AG04449 (cell line): ENCODE measurements around the gene TPD52L1.
A peak's percentile ranks its signal among the peaks of the same experiment; 100 is the strongest.

Experiments
- CTCF ChIA-PET: fragments of 350-600 bp; formaldehyde crosslinking; extraction: SDS; loops from one replicate; lab custom pipeline; 2021; ENCODE audit warnings: antibody characterized with exemption; lab: Yijun Ruan, JAX
- POLR2A ChIA-PET: fragments of 400-600, 350-600 bp; formaldehyde crosslinking; extraction: SDS; loops from one replicate; lab custom pipeline; 2020; ENCODE audit warnings: antibody characterized with exemption, inconsistent platforms; lab: Yijun Ruan, JAX
- DNase-seq: peaks from one replicate; pipeline ENCODE4 v3.0.0-alpha.2; 2010; ENCODE audit warnings: low read depth, low spot score
- H3K4me3 ChIP-seq: 2 replicates; pipeline ENCODE4 v1.5.1; 2011; ENCODE audit warnings: low read depth, mild to moderate bottlenecking, control low read depth, low read length
- CTCF ChIP-seq: IDR thresholded peaks from one replicate; pipeline ENCODE4 v1.5.1; 2011; ENCODE audit warnings: mild to moderate bottlenecking, moderate library complexity, low read length, control low read depth, inconsistent platforms; ENCODE audit not compliant: insufficient read depth; ENCODE audit errors: missing control alignments

Gene TPD52L1

GRCh38 chr6:125197795-125198269, 44.3 kb downstream of the TPD52L1 start:
- TF ChIP-seq CTCF = no peak
- CTCF ChIA-PET = interaction anchor here (1.0 to 1.6 kb wide), 3 partner anchors 8 to 10 kb away, joined by 3 to 4 read pairs (median 4); no protein-coding TSS in a partner anchor
- DNase-seq = no peak
- H3K4me3 ChIP-seq = no peak overlapping the region
- POLR2A ChIA-PET = interaction anchor here (0.6 kb wide), 1 partner anchor 38 kb away, joined by 3 read pairs; no protein-coding TSS in a partner anchor

DNA sequence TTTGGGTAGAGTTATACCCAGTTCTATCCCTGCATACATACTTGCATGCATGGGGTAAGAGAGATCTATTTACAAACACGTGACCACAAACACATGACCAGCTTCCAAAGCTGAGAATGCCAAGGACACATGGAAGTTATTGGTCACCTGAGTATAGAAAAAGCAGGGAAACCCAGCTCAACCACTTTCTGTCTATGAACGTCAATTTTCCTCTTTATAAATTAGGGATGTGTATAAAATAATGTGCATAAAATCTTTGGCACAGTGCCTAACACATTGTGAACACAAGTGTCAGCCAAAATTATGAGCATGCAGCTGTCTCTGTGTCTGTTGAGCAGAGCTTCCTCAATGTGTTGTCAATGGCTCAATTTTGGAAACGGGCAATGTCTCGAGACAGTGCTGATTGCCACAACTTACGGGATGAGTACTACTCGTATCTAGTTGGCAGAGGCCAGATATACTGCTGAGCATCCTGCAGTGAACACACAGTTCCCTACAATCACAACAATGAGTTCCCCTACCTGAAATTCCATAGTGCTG, 44.9 kb downstream of the TPD52L1 start:
- ChIA-PET POLR2A (no interaction called here), CTCF (interaction anchor here (1.0 to 1.6 kb wide), 3 partner anchors 8 to 11 kb away, joined by 3 to 4 read pairs (median 4); no protein-coding TSS in a partner anchor)
- DNase-seq = no peak
- no peak overlapping the region for H3K4me3 ChIP-seq
- no peak for TF ChIP-seq CTCF

GRCh38 chr6:125200941-125201340, 47.4 kb downstream of the TPD52L1 start:
- no peak for TF ChIP-seq CTCF
- POLR2A ChIA-PET = no interaction called here
- H3K4me3 ChIP-seq = no peak overlapping the region
- CTCF ChIA-PET = no interaction called here
- no peak for DNase-seq

- DNase-seq = peak; percentile 85
- CTCF ChIA-PET = interaction anchor here (1.0 to 1.5 kb wide), 7 partner anchors 8 to 47 kb away, joined by 3 to 13 read pairs (median 3); no protein-coding TSS in a partner anchor
- no peak for TF ChIP-seq CTCF
- POLR2A ChIA-PET = interaction anchor here (0.6 to 1.2 kb wide), 4 partner anchors 10 to 561 kb away, joined by 3 read pairs; no protein-coding TSS in a partner anchor
- no peak overlapping the region for H3K4me3 ChIP-seq
These were observed 48.6 kb downstream of the TPD52L1 start for GRCh38 chr6:125201961-125202729.

DNA sequence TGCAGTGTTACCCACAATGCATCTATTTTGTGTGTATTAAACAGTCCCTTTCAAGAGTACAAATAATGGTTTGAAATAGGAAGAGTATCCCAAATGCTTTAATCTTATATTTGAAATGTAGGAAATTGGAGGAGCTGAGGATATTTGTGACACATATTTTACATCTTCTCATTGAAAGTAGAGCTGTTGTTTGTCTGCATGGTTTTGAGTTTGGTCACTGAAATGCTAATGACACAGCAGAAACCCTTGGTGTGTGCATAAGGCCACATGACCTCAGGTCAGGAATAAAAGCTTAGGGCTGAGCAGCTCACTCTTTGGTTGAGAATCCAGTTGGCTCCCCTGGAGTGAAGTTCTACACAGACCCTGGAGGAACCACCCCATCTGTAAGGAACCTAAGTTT, 49.8 kb downstream of the TPD52L1 start:
- no peak for TF ChIP-seq CTCF
- POLR2A ChIA-PET = no interaction called here
- CTCF ChIA-PET = interaction anchor here (0.7 to 1.4 kb wide), 3 partner anchors 11 to 19 kb away, joined by 3 to 11 read pairs (median 3); no protein-coding TSS in a partner anchor
- no peak overlapping the region for H3K4me3 ChIP-seq
- no peak for DNase-seq

DNA sequence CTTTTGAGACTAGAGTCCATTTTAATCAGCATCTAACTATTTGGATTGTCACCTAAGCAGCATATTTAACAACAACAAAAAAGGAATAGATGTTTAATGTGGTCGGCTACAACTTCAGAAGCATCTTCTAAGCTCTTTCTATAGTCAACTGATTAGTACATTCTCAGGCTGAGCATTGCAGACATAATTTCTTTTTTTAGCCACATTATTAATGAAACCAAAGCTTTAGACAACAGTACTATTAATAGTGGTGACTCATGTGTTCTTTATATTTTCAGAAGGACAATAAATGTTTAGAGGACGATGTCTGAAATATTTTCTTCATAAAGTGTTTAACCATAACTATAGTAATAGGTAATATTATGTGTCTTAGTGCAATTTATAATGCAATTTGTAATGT, 52.4 kb downstream of the TPD52L1 start:
- CTCF ChIA-PET = interaction anchor here (1.1 kb wide), 1 partner anchor 13 kb away, joined by 3 read pairs; no protein-coding TSS in a partner anchor
- H3K4me3 ChIP-seq = no peak overlapping the region
- TF ChIP-seq CTCF = no peak
- DNase-seq = no peak
- POLR2A ChIA-PET = no interaction called here
